Measurements from ENCODE around the gene RHBDL3.

RHBDL3 gene

DNA sequence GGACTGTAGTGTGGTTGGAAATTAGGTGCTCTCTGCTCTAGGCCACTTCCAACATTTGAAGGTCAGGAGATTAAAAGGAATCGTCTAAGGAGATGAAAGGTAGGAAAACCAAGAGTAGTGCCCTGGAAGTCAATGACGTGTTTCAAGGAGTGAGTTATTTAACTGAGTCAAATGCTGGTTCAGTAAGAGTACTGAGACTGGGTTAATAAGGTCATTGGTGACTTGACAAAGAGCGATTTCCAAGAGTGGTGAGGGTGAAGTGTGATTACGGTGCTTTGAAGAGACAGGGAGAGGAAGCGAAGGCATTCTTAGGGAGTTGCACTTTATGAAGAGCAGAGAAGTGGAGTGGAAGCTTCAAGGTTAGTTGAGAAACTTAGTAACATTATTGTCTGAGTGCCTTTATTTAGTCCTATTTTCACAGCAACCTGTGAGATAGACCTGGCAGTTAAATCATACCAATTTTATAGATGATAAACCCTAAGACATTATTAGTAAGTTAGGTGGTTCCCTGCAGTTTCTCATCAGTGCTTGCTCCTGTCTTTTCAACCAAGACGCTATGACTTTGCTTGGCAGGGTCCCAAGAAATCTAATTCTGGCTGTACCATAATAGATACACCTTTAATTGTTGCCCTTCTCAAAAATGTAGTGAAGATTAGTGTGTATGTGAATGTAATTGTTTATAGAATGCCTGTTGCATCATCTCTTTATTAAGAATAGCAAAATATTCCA is 90.2 kb downstream of the RHBDL3 start:
- H3K27ac ChIP-seq (ENCODE audit: low read length): no peak overlapping the region
- peak overlapping the region in 1 of 2 experiments; percentile 40; a peak in 1 of 4 replicates for H3K4me3 ChIP-seq (ENCODE audit: low read depth in 1 of 2, low read length in 2 of 2)
- H3K79me2 ChIP-seq (ENCODE audit: insufficient read depth, low read length): peaks cover 100% of the 10 kb centered on the region
- H3K4me2 ChIP-seq (ENCODE audit: insufficient read depth, low read length): peak overlapping the region; percentile 74
- no peak overlapping the region for H3K9ac ChIP-seq (ENCODE audit: low read depth, low read length)
- H3K27me3 ChIP-seq (ENCODE audit: insufficient read depth, low read length, poor library complexity): no peaks in the 10 kb centered on the region
- H3K9me3 ChIP-seq (ENCODE audit: insufficient read depth, low read length, severe bottlenecking): no peaks in the 10 kb centered on the region
- peaks cover 62% of the 10 kb centered on the region for H3K4me1 ChIP-seq (ENCODE audit: insufficient read depth, low read length)
- no peak overlapping the region for H2AFZ ChIP-seq (ENCODE audit: low read depth, low read length)
- peaks cover 92% of the 10 kb centered on the region for H4K20me1 ChIP-seq (ENCODE audit: insufficient read depth, low read length)
- DNase-seq (no peak), ATAC-seq (ENCODE audit: insufficient read depth, low read depth) (no peak)
- TF ChIP-seq, protein P1, sequence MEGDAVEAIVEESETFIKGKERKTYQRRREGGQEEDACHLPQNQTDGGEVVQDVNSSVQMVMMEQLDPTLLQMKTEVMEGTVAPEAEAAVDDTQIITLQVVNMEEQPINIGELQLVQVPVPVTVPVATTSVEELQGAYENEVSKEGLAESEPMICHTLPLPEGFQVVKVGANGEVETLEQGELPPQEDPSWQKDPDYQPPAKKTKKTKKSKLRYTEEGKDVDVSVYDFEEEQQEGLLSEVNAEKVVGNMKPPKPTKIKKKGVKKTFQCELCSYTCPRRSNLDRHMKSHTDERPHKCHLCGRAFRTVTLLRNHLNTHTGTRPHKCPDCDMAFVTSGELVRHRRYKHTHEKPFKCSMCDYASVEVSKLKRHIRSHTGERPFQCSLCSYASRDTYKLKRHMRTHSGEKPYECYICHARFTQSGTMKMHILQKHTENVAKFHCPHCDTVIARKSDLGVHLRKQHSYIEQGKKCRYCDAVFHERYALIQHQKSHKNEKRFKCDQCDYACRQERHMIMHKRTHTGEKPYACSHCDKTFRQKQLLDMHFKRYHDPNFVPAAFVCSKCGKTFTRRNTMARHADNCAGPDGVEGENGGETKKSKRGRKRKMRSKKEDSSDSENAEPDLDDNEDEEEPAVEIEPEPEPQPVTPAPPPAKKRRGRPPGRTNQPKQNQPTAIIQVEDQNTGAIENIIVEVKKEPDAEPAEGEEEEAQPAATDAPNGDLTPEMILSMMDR (IDR thresholded peaks at IDR 0.05; ENCODE audit: borderline replicate concordance, extremely low read depth, low read length, poor library complexity, severe bottlenecking): no peak
- no peak for TF ChIP-seq EZH2 (IDR thresholded peaks at IDR 0.05; ENCODE audit: borderline replicate concordance, low read depth, low read length, severe bottlenecking)
- peaks cover 97% of the 10 kb centered on the region for H3K36me3 ChIP-seq (ENCODE audit: insufficient read depth, low read length)

DNA sequence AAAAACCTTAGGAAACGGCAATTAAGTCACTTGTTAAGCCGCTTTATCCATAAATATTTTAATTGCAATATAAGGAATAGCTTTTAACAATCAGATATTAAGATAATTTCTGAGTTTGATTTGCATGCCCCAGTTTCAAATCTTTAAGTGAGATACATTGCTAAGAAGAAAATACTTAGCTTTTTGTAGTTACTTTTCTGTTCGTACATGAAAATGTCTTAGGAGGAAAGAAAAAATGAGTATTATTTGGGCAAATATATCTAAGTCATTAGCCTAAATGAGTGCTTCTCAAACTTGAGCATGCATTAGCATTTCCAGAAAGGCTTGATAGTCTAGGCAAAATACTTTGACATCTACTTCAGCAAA is 90.7 kb downstream of the RHBDL3 start:
- TF ChIP-seq, protein P1 (IDR thresholded peaks at IDR 0.05; ENCODE audit: borderline replicate concordance, extremely low read depth, low read length, poor library complexity, severe bottlenecking): no peak
- TF ChIP-seq EZH2 (IDR thresholded peaks at IDR 0.05; ENCODE audit: borderline replicate concordance, low read depth, low read length, severe bottlenecking): no peak
- ATAC-seq (ENCODE audit: insufficient read depth, low read depth) (no peak), DNase-seq (no peak)
- Histone ChIP-seq H3K4me3 (ENCODE audit: low read depth in 1 of 2, low read length in 2 of 2) (0 out of 4 replicates have a peak overlapping the region, but pooled peaks of 1 of the 2 experiments have one; percentile 16), H4K20me1 (ENCODE audit: insufficient read depth, low read length) (peaks cover 92% of the 10 kb centered on the region), H3K9me3 (ENCODE audit: insufficient read depth, low read length, severe bottlenecking) (no peaks in the 10 kb centered on the region), H3K4me2 (ENCODE audit: insufficient read depth, low read length) (peak overlapping the region; percentile 74), H3K4me1 (ENCODE audit: insufficient read depth, low read length) (peaks cover 60% of the 10 kb centered on the region), H3K27ac (ENCODE audit: low read length) (no peak overlapping the region), H2AFZ (ENCODE audit: low read depth, low read length) (no peak overlapping the region), H3K27me3 (ENCODE audit: insufficient read depth, low read length, poor library complexity) (no peaks in the 10 kb centered on the region), H3K36me3 (ENCODE audit: insufficient read depth, low read length) (peaks cover 97% of the 10 kb centered on the region), H3K9ac (ENCODE audit: low read depth, low read length) (no peak overlapping the region), H3K79me2 (ENCODE audit: insufficient read depth, low read length) (peaks cover 100% of the 10 kb centered on the region)

DNA sequence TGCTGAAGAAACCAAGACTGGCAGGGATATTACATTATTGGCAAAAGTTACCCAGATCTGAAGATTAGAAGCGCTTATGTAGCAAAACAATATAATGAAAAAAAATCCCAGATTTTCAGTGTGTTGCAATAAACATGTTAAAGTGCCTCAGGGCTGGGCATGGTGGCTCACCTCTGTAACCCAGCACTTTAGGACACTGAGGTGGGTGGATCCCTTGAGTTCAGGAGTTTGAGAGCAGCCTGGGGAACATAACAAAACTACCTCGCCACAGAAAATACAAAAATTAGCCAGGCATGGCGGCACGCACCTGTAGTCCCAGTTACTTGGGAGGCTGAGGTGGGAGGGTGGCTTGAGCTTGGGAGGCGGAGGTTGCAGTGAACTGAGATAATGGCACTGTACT is 91.1 kb downstream of the RHBDL3 start:
- peak overlapping the region in 1 of 2 experiments; percentile 16; a peak in 1 of 4 replicates for H3K4me3 ChIP-seq (ENCODE audit: low read depth in 1 of 2, low read length in 2 of 2)
- no peak overlapping the region for H3K9ac ChIP-seq (ENCODE audit: low read depth, low read length)
- peaks cover 100% of the 10 kb centered on the region for H3K79me2 ChIP-seq (ENCODE audit: insufficient read depth, low read length)
- ATAC-seq (ENCODE audit: insufficient read depth, low read depth): no peak
- H3K4me1 ChIP-seq (ENCODE audit: insufficient read depth, low read length): peaks cover 56% of the 10 kb centered on the region
- no peak for DNase-seq
- TF ChIP-seq EZH2 (IDR thresholded peaks at IDR 0.05; ENCODE audit: borderline replicate concordance, low read depth, low read length, severe bottlenecking): no peak
- TF ChIP-seq, protein P1 (IDR thresholded peaks at IDR 0.05; ENCODE audit: borderline replicate concordance, extremely low read depth, low read length, poor library complexity, severe bottlenecking): no peak
- H3K27me3 ChIP-seq (ENCODE audit: insufficient read depth, low read length, poor library complexity): no peaks in the 10 kb centered on the region
- H3K27ac ChIP-seq (ENCODE audit: low read length): no peak overlapping the region
- peak overlapping the region; percentile 74 for H3K4me2 ChIP-seq (ENCODE audit: insufficient read depth, low read length)
- H2AFZ ChIP-seq (ENCODE audit: low read depth, low read length): no peak overlapping the region
- no peaks in the 10 kb centered on the region for H3K9me3 ChIP-seq (ENCODE audit: insufficient read depth, low read length, severe bottlenecking)
- H3K36me3 ChIP-seq (ENCODE audit: insufficient read depth, low read length): peaks cover 97% of the 10 kb centered on the region
- H4K20me1 ChIP-seq (ENCODE audit: insufficient read depth, low read length): peaks cover 90% of the 10 kb centered on the region

Data from DND-41 (cell line).